ENCODE results near the gene PAX5.
"Not testable (repeated sequence)": the region's sequence is repeated elsewhere in the genome, so short reads cannot be mapped to it uniquely, and the experiment has no call there.

Gene PAX5

DNA sequence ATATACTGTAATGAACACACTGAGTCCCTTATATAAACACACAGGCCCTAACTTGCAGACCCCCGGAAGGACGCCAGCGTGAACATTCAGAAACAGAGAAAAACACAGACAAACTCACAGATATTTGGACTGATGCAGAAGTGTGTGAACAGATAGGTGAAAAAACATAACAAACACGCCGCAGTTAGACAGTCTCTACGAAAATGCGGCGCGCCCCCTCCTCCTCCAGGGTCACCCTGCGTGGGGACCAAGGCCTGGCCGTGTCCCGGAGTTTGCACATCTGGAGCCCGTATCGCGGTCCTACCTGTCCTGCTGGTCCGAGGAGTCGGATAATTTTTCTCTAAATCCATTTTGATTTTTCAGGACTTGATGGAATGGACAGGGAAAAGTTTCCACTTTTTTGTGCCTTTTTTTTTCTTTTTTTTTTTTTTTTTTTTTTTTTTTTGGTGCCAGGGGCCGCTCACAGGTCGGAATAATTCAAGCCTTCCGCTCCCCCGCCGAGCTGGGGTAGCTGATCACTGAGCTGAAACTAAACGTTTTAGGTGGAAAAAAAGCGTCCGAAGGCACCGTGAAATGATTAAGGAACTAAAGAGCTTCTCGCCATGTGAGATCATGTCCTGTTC, at the start of gene PAX5:
Gene PAX5, minus strand, starts transcription at position 587 of the 623 bp plus-strand sequence. Its CDS starts 237 bp downstream, at position 350.
- no peak for DNase-seq (ENCODE audit: low read depth)

DNA sequence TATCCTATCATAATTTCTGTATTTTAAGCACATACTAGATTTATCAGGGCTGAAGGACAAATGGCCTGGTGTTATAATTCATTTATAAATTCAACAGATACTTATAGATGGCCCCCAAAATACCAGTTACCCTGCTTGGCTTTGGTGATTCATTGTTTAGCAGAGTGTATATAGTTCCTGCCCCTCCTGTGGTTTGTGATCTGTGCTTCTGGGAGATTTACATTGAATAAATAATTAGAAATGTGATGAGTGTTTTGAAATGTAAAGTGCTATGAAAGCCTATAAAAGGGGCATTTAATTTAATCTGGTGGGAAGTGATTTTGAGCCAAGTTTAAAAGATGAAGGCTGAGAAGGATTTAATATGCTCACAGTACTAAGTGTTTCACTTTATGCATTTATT, 49.6 kb upstream of the PAX5 start:
- DNase-seq (ENCODE audit: low read depth) = no peak

DNA sequence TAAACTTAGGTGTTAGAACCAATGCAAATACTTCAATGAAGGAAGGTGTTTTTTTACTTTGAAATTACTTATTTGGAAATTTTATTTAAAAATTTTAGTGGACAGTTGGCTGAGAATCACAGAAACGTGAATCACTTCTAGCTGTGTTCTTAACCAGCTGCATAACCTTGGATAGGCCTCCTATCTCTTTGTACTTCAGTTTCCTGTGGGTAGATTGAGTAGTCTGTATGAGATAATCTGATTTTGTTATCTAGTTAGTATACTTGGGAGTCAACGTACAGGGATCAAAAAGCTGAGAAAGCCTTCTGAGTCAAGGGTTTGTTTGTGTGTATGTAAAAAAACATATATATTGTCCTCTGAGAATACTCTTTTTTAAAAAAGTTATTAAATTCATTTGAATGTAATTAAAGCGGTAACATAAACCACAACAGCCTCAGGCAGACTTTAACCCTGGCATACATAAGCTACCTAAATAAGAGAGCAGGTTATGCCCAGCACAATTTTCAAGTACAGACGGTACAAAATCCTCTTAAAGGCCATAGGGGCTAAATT, 48.2 kb upstream of the PAX5 start:
- DNase-seq (ENCODE audit: low read depth) = no peak

DNA sequence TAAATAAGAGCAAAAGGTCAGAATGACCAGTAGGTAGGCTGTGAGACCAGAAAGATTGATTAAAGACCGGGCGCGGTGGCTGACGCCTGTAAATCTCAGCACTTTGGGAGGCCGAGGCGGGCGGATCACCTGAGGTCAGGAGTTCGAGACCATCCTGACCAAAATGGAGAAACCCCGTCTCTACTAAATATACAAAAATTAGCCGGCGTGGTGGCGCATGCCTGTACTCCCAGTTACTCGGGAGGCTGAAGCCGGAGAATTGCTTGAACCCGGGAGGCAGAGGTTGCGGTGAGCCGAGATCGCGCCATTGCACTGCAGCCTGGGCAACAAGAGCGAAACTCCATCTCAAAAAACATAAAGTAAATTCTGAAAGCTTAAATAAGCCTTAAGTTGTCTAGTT, 47.4 kb upstream of the PAX5 start:
- not testable (repeated sequence) for DNase-seq (ENCODE audit: low read depth)

DNA sequence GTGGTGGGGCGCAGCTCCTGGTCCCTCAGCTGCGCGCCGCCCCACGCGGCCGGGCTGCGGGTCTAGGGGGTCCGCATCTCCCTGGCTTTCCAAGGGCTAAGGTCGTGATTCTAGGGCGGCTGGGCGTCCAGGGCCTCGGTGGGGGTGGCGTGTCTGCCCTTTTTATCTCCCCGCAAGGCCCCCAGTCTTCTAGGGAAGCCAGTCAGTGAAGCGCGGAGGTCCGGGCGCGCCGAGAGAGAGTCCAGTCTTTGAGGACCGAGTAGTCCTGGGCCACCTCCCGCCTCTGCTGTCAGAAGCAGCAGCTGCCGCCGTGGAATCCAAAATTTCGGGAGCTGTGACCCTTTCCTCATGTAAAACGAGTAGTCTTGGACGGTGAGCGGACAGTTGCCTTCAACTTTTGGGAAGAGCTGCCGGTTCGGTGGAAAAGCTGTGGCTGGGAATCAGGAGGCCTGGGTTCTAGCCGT, 46.1 kb upstream of the PAX5 start:
- DNase-seq (ENCODE audit: low read depth) = not testable (repeated sequence)

DNA sequence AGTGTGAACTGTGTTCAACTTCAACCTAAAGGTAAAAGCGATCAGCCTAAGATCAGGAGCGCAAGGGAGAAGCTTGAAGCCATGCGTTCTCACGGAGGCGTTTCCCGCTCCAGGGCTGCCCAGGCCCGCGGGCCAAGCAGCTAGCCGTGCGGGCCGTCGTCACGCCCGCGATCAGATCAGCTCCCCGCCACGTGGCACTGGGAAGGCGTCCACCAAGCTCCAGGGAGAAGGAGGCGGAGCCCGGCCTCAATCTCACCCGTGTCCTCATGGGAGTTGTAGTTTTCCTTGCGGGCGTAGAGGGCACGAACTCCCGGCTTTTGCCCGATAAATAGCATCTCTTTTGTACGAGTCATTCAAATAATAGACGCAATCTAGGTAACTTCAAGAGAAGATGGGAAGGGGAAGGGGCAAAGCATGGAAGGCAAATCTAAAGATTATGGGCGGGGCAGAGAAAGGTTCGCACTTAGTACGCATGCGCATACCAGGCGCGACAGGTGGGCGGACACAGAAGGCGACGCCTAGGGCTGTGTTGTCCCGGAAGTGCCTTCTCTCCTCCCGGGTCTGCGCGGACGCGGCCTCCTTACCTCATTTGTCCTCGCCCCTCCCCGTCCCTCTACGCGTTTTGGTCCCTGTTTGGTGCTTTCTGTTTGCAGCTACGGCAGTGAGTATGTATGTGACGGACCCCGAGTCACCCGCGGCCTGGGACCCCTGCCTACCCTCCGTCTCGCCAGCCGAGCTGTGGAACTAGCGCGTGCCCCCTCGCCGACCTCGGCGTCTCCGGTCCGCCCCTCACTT, 45.5 kb upstream of the PAX5 start:
- DNase-seq (ENCODE audit: low read depth) = peak; percentile 75

DNA sequence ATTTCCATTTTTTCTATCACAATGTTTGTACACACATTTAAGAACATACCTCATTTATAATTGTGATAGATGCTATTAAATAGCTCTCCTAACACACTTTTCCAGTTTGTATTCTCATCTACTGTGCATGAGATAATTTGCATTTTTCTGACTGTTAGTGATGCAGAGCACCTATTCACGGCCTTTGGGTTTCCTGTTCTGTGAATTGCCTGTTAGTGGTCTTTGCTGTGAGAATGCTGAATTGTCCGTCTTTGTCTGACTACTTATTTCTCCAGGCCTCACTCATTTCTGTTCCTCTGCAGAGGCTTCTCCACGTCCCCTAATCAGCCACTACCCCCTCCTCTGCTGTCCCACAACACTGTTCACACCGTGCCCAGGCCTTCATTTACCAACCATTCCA, 40.7 kb upstream of the PAX5 start:
- DNase-seq (ENCODE audit: low read depth) = not testable (repeated sequence)

DNA sequence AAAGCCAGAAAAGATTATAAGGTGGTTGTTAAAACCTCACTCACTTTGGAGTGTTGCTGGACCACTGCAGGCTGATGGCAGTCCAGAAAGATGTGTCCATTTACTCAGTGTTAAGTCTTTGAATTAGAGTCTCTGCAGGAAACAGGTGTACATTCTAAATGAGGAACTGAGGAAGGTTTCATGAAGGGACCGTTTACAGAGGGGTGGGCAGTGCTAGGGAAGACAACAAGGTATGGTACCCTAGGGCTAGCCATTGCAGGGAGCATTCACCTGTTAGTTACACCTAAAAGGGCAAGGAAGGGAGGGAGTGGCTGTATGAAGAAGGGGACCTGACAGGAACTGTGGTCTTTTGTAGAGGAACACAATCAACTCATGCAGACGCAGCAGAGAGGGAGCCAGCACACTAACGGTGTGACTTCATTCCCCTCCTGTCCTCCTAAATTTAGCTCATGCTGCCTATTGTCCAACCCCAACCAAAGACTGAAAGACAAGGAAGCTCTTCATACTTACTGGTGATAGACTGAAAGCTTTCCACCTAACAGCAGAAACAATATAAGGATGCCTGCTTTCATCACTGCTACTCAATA, 32.2 kb upstream of the PAX5 start:
- no peak for DNase-seq (ENCODE audit: low read depth)

DNA sequence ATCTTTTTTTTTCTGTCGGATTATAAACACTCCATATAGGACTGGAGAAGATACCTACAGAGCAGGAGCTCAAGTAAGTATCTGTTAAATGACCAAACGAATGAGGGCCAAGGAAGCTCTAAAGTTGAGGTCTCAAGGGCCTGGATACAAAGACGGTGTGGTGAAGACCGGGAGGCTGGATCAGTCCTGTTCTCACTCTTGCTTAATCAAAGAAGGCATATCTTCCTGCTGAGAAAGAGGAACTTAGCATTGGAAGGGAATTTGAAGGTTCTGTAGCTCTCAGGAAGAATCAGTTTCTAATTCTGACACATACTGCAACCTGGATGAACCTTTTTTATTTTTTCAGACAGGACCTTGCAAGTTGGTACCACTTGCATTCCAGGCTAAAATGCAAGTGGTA, 28.3 kb upstream of the PAX5 start:
- no peak for DNase-seq (ENCODE audit: low read depth)

DNA sequence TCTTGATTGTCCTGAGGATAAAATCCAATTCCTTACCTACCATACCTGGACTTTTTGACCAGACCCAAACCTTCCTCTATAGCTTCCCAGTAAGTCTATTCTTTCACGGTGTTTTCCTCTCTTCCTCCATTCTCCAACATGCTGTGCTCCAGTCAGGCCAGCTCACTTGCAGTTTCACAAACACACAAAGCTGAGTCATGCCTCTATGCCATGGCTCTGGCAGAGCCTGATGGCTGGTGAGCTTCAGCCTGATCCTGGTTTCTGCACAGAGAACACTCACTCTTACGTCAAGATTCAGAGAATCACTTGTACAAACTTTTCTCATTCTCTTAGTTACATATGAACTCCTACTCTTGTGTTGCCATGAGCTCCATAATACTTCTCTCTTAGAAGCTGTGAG, 27.7 kb upstream of the PAX5 start:
- DNase-seq (ENCODE audit: low read depth) = no peak

DNA sequence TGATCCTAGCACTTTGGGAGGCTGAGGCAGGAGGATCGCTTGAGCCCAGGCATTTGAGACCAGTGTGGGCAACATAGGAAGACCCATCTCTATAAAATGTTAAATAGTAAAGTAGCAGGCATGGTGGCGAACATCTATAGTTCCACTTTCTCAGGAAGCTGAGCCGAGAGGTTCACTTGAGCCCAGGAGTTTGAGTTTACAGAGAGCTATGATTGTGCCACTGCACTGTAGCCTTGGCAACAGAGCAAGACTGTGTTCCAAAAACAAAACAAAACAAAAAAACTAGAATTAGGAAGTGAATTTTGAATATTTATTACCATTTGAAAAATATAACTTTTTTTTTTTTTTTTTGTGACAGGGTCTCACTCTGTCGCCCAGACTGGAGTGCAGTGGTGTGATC, 26.8 kb upstream of the PAX5 start:
- no peak for DNase-seq (ENCODE audit: low read depth)

DNA sequence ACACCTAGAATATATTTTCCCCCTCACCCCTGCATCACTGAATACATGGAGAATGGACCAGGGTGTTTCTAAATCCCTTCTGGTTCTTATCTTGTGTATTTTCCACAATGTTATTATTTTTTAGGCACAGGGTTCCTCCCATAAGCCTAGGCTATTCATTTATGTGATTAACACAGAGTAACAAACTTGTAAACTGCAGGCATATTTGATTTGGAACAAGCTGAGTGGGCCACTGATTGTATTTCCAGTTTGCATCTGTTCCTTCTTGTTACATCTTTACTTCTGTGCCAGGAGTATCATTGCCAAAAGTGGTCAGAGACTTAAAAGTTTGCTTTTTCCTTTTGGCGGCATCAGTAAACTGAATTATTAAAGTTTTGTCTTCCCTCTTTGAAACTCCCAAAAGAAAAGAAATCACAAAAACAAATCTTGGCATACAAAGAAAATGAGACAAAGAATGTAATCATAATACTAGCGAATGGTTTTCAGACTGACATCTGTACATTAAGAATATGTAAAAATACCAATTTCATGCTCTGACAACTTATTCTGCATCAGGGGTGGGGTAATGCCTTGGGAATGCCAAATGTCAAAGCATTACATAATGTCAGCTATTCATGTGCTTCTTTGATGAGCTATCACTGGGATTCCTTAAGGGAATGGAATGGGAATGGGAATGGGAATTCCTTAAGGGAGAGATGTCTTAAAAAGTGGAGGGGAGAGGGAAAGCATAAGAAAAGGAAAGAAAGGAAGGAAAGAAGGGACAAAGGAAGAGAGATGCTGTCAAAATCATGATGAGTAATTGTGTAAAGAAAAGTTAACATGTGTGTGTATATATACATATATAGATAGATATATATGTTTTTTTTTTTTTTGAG, 22.2 kb upstream of the PAX5 start:
- DNase-seq (ENCODE audit: low read depth) = no peak

DNA sequence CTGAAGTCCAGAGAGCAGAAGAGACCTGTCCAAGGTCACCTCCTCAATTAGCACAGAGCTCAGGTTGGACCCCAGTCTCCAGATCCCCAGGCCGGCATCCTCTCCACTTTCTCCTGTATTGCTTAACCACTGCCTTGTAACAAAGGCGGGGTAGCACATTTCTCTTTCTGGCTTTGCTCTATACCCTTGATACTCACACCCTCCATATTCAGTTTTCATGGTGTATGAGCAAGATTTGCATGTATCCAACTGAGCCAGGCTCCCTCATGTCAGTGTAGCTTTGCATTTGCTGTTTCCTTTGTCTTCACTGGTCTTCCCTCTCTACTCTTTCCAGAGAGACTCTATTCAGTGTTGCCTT, 20.3 kb upstream of the PAX5 start:
- not testable (repeated sequence) for DNase-seq (ENCODE audit: low read depth)

DNA sequence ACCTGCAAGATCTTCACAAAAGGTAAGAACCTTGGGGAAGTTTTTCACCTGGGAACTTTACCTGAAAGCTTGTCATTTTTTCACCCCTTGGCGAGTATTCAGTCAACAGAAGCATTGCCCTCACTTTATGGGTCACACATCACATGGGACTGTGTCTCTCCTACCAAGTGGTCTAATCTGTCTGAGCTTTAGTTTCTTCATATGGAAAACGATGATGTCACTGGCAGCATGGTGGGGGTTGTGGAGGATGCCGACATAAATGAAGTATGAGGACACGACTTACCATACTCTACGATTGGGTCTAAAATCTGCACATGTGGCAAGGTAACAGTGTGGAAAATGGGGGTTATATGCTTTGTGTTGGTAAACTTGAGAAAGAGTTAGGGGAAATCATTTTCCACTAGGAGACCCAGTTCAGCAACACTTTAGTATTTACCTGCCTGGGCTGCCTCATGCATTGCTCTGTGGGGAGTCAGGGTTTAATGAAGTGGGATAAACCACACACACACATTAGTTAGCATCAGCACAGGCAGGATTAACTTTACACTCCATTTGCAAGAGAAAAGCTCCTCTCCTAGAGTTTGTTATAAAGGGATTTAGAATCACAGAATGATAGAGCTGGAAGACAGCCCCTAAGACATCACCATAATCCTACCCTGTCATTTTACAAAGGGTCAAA, 19.8 kb upstream of the PAX5 start:
- DNase-seq (ENCODE audit: low read depth) = no peak

DNA sequence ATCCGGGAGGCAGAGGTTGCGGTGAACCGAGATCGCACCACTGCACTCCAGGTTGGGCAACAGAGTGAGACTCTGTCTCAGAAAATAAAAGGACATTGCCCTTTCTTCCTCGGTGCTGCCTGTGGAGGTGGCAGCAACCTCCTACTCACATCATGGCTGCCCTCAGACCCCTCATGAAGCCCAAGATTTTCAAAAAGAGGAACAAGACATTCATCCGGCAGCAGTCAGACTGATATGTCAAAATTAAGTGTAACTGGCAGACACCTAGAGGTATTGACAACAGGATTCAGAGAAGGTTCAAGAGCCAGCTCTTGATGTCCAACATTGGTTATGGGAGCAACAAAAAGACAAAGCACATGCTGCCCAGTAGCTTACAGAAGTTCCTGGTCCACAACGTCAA, 12.6 kb upstream of the PAX5 start:
- no peak for DNase-seq (ENCODE audit: low read depth)

DNA sequence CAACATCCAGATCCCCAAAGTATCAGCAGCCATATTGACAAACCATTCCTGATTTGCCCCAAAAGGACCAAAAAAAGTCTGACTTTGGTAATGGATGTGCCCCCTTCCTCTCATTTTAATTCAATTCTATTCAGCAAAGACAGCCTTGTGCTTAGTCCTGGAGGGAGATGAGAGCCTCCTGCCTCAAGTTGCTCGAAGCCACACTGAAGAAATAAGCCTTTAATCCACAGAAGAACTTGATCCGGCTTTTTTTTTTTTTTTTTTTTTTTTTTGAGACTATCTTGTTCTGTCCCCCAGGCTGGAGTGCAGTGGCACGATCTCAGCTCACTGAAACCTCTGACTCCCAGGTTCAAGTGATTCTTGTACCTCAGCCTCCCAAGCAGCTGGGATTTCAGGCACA, 8.4 kb upstream of the PAX5 start:
- no peak for DNase-seq (ENCODE audit: low read depth)

DNA sequence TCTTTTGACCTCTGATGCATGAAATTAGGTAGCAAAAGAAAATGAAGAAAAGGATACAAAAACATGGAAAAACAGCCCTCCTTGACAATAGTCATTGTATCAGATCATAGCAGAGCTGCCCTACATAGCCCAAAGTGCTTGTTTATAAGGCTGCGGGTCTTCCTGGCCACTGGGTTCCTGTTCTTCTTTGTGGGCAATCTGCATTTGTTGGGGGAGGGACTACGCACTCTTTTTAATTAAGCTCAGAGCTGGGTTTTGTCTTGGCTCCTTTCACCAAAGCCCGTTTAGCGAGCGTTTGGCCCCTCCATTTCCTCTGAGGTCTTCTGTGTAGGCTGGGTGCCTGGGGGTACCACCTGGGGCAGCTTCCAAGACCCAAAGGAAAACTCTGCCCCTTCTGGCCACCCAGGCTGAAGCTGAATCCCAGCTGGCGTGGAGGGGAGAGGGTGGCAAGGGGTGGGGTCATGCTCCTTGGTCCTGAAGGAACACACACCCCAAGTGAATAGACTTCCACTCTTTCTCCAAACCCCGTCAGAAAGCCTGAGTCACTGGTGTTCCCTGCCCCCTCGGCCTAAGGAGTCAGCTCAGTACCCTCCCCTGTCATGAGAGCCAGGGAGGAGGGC, 6.5 kb upstream of the PAX5 start:
- DNase-seq (ENCODE audit: low read depth) = no peak

DNA sequence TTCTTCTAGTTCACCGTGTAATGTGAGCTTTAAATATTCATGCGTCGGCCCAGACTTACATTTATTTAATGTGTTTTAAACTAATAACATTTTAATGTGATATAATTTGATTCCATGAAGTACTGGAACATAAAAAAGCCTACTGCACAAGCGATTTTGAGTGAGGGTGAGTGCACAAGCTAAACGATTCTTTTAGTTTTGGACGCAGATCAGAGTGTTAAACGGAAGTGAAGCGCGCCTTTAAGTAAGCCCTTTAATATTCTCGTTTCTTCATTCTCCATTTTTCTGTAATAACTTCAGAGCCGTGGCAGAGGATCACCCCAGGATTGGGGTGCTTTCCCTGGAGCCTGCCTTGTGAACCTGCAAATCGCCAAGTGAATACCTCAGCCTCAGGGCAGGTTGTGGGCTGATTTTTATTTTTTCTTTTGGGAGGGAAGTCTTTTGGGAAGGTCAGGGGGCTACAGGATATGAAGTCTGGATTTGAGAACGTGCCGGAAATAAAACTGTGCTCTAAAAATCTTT, 4.9 kb upstream of the PAX5 start:
- DNase-seq (ENCODE audit: low read depth) = no peak

DNA sequence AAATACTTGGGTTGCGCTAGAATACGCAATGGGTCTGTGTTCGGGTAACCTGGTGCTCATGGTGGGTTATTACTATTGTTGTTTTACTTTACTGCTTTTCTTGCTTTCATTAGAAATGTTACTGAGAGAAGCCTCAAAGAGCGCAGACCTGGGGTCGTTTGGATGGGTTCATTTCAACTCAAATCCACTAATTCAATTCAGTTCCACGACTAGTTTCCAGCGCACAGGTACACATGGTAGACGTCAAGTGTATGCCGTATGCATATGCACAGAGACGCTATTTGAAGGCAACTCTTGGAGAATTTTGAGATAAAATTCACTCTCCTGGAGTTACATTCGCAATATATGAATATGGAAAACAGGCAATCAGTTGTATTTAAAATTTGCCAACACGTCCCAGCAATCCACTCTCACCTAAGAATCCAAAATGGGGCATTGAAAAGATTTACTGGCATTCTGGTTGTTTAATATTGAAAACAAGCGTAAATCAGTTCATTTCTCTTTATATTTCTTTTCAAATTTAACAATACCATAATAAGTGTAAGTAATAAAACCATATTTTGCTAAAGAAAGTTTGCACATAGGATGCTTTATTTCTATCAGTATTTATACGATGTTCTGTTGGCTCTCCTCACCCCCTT, 4.4 kb upstream of the PAX5 start:
- DNase-seq (ENCODE audit: low read depth) = no peak

Data from stimulated activated CD8-positive, alpha-beta memory T cell treated with anti-CD3 and anti-CD28 coated beads, Interleukin-7, amount 100 ng/mL, for 24 hours (primary cell).